ENCODE measurements around the gene TMEM115.

DNA sequence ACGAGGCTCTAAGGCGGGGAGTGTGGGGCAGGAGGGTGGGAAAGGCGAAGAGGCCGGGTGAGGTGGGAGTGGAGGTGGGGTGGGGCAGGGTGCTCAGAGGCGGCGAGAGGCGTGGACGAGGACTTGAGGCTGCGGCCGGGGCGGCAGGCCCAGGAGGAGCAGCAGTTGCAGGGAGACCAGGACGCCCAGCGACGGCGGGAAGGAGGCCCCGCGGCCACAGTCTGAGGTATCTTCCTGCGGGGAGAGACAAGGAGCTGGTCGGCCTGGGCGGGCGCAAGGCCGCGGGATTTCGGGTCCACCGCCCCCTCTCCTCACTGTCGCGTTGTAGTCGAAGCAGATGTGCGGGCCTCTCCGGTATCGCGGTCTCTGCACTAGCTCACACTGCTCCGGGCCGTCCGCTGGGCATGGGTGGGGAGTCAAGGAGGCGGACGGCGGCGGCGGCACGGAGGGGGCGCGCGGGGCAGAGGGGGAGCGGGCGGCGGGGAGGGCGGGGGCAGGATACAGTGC, 5.3 kb upstream of the TMEM115 start:
- TF ChIP-seq E4F1 (IDR thresholded peaks at IDR 0.05; ENCODE audit: borderline replicate concordance, partially characterized antibody) (no peak), EZH2 (IDR thresholded peaks at IDR 0.05; ENCODE audit: borderline replicate concordance, control insufficient read depth, low read depth, low read length) (no peak), CTCF (IDR thresholded peaks at IDR 0.05 in 2 of 3, conservative IDR thresholded peaks at IDR 0.05 in 1 of 3; ENCODE audit: control insufficient read depth in 2 of 3, extremely low read depth in 1 of 3, insufficient read depth in 1 of 3, low read depth in 3 of 3, low read length in 3 of 3) (no peak), POLR2AphosphoS2 (IDR thresholded peaks at IDR 0.05; ENCODE audit: low read depth, low read length) (no peak), NFYB (IDR thresholded peaks at IDR 0.05; ENCODE audit: insufficient read depth, low read depth, low read length) (no peak)
- TF ChIP-seq, protein P1, sequence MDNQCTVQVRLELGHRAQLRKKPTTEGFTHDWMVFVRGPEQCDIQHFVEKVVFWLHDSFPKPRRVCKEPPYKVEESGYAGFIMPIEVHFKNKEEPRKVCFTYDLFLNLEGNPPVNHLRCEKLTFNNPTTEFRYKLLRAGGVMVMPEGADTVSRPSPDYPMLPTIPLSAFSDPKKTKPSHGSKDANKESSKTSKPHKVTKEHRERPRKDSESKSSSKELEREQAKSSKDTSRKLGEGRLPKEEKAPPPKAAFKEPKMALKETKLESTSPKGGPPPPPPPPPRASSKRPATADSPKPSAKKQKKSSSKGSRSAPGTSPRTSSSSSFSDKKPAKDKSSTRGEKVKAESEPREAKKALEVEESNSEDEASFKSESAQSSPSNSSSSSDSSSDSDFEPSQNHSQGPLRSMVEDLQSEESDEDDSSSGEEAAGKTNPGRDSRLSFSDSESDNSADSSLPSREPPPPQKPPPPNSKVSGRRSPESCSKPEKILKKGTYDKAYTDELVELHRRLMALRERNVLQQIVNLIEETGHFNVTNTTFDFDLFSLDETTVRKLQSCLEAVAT (IDR thresholded peaks at IDR 0.05) = no peak
- TF ChIP-seq, protein P2, sequence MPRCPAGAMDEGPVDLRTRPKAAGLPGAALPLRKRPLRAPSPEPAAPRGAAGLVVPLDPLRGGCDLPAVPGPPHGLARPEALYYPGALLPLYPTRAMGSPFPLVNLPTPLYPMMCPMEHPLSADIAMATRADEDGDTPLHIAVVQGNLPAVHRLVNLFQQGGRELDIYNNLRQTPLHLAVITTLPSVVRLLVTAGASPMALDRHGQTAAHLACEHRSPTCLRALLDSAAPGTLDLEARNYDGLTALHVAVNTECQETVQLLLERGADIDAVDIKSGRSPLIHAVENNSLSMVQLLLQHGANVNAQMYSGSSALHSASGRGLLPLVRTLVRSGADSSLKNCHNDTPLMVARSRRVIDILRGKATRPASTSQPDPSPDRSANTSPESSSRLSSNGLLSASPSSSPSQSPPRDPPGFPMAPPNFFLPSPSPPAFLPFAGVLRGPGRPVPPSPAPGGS (IDR thresholded peaks at IDR 0.05; ENCODE audit: borderline replicate concordance, insufficient read depth, low read depth, low read length, poor library complexity, severe bottlenecking) = no peak
